GM12872 (cell line): Measurements from ENCODE around the gene PLCH1.

ENCODE experiments used
- CTCF ChIP-seq: IDR thresholded peaks from 3 replicates; pipeline ENCODE4 v1.5.1; 2011; ENCODE audit warnings: low read depth, mild to moderate bottlenecking, low read length, moderate library complexity; ENCODE audit not compliant: insufficient read depth

The PLCH1 gene

GRCh38 chr3:155702745-155703591, 41.9 kb downstream of the PLCH1 start:
- TF ChIP-seq CTCF = no peak

- no peak for TF ChIP-seq CTCF
These were observed 42.9 kb downstream of the PLCH1 start for GRCh38 chr3:155701882-155702465.

GRCh38 chr3:155697542-155697941, 47.3 kb downstream of the PLCH1 start:
- TF ChIP-seq CTCF = no peak

- TF ChIP-seq CTCF = no peak
These were observed 54.0 kb downstream of the PLCH1 start for GRCh38 chr3:155690921-155691320.

- no peak for TF ChIP-seq CTCF
These were observed 56.4 kb downstream of the PLCH1 start for GRCh38 chr3:155688481-155688880.

GRCh38 chr3:155683344-155683720, 61.5 kb downstream of the PLCH1 start:
- no peak for TF ChIP-seq CTCF

- no peak for TF ChIP-seq CTCF
These were observed 62.2 kb downstream of the PLCH1 start for GRCh38 chr3:155682426-155683343.
